HuH-7 (cell line): ENCODE measurements around the gene USP43.
"Not testable (repeated sequence)": the region's sequence is repeated elsewhere in the genome, so short reads cannot be mapped to it uniquely, and the experiment has no call there.

Experiments used
- DNase-seq: peaks from one replicate; pipeline ENCODE4 v3.0.0; 2011; ENCODE audit warnings: low spot score

Gene USP43, protein sequence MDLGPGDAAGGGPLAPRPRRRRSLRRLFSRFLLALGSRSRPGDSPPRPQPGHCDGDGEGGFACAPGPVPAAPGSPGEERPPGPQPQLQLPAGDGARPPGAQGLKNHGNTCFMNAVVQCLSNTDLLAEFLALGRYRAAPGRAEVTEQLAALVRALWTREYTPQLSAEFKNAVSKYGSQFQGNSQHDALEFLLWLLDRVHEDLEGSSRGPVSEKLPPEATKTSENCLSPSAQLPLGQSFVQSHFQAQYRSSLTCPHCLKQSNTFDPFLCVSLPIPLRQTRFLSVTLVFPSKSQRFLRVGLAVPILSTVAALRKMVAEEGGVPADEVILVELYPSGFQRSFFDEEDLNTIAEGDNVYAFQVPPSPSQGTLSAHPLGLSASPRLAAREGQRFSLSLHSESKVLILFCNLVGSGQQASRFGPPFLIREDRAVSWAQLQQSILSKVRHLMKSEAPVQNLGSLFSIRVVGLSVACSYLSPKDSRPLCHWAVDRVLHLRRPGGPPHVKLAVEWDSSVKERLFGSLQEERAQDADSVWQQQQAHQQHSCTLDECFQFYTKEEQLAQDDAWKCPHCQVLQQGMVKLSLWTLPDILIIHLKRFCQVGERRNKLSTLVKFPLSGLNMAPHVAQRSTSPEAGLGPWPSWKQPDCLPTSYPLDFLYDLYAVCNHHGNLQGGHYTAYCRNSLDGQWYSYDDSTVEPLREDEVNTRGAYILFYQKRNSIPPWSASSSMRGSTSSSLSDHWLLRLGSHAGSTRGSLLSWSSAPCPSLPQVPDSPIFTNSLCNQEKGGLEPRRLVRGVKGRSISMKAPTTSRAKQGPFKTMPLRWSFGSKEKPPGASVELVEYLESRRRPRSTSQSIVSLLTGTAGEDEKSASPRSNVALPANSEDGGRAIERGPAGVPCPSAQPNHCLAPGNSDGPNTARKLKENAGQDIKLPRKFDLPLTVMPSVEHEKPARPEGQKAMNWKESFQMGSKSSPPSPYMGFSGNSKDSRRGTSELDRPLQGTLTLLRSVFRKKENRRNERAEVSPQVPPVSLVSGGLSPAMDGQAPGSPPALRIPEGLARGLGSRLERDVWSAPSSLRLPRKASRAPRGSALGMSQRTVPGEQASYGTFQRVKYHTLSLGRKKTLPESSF

GRCh38 chr17:9644910-9645751 lies at the start of gene USP43:
TSS of gene USP43 (plus strand) at chr17:9645517. CDS start at chr17:9645633, 116 bp downstream.
- peak; percentile 30 for DNase-seq

- not testable (repeated sequence) for DNase-seq
Observed at GRCh38 chr17:9597638-9598037, 47.7 kb upstream of the USP43 start.

GRCh38 chr17:9598661-9599060 lies 46.7 kb upstream of the USP43 start:
- DNase-seq = no peak

- DNase-seq = not testable (repeated sequence)
Observed at GRCh38 chr17:9604583-9604982, 40.7 kb upstream of the USP43 start.

DNA sequence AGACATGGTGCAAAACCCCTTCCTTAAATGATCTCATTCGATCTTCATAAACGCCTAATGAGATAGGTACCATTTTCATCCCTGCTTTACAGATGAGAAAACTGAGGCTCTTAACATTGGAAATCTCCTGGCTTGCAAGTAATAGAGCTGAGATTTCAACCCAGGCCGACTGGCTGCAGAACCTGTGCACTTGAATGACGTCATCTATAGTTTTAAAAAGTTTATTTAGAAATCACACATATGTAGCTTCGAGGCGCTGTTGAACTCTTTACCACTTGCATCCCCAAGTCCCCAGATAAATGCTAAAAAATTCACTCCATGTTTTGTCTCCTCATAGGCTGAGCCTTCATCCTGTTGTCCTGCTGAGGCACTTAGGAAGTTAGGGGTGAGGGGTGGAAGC lies 38.9 kb upstream of the USP43 start:
- no peak for DNase-seq

DNA sequence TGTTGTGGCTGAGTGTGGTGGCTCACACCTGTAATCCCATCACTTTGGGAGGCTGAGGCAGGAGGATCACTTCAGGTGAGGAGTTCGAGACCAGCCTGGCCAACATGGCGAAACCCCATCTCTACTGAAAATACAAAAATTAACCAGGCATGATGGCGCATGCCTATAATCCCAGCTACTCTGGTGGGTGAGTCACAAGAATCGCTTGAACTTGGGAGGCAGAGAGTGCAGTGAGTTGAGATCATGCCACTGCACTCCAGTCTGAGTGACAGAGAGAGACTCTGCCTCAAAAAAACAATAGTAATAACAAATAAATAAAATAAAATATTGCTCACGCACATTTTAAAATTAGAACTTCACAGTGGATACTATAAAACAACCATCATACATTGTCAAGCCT lies 38.3 kb upstream of the USP43 start:
- not testable (repeated sequence) for DNase-seq

- DNase-seq = no peak
Observed at GRCh38 chr17:9611557-9611956, 33.8 kb upstream of the USP43 start.

DNA sequence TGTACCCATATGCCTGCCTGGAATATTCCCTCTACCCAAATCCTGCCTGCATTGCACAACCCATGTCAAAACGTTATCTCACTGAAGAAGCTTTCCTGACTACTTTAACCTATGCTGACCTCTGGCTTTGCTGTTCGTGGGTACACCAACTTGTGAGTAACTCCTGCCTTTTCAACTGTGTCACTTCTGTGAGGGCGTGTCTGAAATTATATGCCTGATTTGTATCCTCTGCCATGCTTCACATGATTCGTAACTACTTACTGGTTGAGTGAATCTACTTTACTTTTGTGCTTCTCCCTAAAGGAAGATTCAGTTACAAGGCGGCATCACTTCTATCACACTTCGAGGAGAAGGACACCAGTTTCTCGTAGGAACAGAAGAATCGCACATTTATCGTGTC lies 33.3 kb upstream of the USP43 start:
- DNase-seq = no peak

DNA sequence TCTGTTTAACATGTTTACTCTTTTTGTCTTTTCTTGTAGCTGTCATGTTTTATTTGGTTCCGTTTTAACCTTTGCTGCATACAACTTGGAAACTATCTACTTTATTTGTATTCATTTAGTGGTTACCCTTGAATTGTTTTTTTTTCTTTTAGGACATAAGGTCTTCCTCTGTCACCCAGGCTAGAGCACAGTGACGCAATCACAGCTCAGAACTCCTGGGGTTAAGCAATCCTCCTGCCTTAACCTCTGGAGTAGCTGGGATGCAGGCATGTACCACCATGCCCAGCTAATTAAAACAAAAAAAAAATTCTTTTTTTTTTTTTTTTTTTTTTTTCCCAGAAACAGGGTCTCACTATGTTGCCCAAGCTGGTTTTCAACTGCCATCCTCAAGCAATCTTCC lies 29.8 kb upstream of the USP43 start:
- no peak for DNase-seq

- DNase-seq = no peak
Observed at GRCh38 chr17:9622961-9623360, 22.4 kb upstream of the USP43 start.

DNA sequence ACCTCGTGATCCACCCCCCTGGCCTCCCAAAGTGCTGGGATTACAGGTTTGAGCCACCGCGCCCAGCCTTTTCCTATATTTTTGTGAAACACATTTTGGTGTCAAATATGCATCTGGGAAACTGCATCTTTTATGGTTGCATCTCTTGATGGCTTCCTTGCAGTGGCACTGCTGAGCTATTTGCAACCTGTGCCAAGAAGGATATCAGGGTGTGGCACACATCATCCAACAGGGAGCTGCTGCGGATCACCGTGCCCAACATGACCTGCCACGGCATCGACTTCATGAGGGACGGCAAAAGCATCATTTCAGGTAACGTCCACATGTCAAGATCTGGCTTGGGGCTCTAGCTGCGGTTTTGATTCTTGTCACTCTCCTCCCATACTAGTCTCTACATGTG lies 16.8 kb upstream of the USP43 start:
- DNase-seq = no peak

DNA sequence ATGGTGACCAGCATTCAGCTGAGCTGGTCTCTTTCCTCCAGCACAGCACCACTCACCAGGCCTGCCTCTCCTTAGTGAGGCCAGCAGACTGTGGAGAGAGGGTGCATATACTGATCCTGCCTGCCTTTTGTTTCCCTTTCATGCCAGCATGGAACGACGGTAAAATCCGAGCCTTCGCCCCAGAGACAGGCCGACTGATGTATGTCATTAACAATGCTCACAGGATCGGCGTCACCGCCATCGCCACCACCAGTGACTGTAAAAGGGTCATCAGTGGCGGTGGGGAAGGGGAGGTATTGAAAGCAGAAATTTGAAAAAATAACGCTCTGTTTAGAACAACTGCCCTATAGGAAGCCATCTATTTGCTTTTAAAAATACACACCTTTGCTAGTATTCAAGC lies 12.6 kb upstream of the USP43 start:
- DNase-seq = no peak

- DNase-seq = no peak
Observed at GRCh38 chr17:9635340-9635739, 10.0 kb upstream of the USP43 start.

DNA sequence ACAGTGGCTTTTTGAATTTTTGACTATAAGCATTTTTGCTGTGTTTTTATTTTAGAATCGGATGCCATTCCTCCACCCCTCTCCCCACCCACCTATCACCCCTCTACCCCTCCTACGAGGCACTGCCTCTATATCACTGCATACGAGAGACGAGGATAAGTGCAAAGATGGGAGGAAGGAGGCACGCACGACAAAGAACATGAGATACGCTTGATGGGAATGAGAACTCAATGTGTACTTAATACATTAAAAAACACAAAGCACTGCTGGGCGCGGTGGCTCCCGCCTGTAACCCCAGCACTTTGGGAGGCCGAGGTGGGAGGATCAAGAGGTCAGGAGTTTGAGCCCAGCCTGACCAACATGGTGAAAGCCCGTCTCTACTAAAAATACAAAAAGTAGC lies 8.8 kb upstream of the USP43 start:
- no peak for DNase-seq

DNA sequence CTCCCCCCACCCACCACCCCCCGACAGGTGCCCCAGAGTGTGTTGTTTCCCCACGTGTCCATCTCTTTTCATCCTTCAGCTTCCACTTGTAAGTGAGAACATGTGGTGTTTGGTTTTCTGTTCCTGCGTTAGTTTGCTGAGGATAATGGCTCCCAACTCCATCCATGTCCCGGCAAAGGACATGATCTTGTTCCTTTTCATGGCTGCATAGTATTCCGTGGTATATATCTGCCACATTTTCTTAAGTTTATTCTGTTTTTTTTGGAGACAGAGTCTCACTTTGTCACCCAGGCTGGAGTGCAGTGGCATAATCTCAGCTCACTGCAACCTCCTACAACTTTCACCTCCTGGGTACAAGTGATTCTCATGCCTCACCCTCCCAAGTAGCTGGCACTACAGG lies 4.9 kb upstream of the USP43 start:
- DNase-seq = not testable (repeated sequence)

GRCh38 chr17:9643611-9644010 lies 1.7 kb upstream of the USP43 start:
- DNase-seq = no peak

GRCh38 chr17:9645851-9646545 lies 681 bp downstream of the USP43 start:
- peak; percentile 21 for DNase-seq

DNA sequence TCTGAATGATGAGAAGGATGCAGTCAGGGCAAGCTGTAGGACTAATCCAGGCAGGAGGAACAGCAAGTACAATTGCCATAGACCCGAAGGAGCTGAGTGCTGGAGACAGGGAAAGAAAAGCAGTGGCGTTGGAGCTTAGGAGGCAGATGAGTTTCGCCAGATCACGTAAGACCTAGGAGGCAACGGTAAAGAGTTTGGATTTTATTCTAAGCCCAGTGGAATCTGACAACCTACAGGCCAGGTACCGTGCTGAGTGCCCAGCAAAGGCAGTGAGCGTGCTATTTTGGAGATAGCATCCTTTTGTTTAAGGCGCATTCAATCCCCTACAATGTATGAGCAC lies 1.2 kb downstream of the USP43 start:
- DNase-seq = no peak

DNA sequence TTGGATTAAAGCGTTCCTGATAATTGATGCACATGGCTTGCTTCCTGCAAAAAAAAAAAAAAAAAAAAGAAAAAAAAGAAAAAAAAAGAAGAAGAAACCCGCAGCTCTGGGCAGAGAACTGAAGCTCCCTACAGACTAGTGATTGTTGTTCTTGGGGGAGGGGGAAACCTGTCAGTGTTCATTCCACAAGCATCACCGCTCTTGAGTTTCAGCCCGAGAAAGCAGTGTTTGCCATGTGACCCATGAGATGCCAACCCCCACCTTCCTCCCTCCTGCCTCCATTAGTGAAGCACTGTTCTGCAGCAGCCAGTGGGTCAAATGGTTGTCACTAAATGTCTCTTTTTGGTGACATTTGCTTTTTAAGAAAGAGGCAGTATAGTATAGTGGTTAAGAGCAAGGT lies 1.7 kb downstream of the USP43 start:
- DNase-seq = no peak

DNA sequence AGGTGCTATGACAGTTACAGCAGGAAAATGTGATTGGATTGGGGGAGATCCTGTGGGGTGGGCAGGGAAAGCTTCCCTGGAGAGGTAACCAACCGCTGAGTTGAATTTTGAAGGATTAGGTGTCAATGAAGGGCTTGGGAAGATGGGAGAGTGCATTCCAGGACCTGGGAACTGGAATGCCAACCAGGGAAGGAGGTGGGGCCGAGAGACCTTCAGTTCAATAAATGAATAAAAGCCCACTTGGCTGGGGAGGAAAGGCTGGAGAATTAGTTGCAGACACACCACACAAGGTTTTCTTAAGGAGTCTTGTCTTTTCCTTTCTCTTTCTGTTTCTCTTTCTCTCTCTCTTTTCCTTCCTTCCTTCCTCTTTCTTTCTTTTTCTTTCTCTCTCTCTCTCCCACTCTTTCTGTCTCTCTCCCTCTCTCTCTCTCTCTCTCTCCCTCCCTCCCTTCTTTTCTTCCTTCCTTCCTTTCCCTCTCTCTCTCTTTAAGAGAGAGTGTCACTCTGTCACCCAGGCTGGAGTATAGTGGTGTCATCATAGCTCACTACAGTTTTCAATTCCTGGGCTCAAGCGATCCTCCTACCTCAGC lies 3.3 kb downstream of the USP43 start:
- no peak for DNase-seq
